LNCAP (cell line): ENCODE results near the gene HDHD3.

ENCODE experiments used
- CTCF ChIP-seq: fragments of 450-650 bp; IDR thresholded peaks from 2 replicates; pipeline ENCODE4 v1.5.1; 2017; ENCODE audit warnings: mild to moderate bottlenecking

Gene HDHD3

DNA sequence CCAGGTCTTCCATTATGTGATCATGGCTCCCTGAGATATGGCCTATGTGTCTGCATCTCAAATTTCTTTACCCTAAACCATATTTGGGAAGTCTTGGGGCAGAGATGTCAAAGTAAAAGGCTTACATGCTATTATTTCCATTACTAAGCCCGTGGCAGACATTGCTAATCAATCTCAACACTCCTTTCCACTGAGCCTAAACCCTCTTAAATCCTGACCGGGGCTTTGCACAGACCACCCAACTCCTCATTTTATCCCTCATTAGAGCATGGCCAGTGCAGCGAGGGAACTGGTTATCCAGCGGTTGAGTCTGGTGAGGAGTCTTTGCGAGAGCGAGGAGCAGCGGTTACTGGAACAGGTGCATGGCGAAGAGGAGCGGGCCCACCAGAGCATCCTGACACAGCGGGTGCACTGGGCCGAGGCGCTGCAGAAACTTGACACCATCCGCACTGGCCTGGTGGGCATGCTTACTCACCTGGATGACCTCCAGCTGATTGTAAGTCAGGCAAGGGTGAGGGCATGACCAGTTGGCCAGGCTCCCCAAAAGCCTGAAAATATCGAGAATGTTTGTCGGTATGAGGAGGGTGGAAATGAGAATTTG, 16.4 kb downstream of the HDHD3 start:
- no peak for TF ChIP-seq CTCF

DNA sequence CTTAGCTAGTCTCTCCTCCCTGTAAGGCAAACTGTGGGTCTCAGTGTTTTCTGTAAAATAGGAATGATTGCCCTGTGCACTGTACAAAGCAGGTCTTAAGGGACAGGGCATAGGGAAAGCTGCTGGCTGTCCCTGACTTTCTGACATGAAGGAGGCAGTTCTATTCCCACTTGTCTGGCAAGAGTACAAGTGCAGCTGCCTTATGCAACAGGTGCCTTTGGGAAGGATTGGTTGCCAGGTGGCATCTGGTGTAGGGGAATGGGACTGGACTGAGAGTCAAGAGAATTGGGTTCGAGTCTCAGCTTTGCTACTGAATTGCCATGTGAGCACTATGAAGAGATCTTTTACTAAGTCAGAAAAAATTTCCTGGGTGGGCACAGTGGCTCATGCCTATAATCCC, 17.4 kb downstream of the HDHD3 start:
- no peak for TF ChIP-seq CTCF

DNA sequence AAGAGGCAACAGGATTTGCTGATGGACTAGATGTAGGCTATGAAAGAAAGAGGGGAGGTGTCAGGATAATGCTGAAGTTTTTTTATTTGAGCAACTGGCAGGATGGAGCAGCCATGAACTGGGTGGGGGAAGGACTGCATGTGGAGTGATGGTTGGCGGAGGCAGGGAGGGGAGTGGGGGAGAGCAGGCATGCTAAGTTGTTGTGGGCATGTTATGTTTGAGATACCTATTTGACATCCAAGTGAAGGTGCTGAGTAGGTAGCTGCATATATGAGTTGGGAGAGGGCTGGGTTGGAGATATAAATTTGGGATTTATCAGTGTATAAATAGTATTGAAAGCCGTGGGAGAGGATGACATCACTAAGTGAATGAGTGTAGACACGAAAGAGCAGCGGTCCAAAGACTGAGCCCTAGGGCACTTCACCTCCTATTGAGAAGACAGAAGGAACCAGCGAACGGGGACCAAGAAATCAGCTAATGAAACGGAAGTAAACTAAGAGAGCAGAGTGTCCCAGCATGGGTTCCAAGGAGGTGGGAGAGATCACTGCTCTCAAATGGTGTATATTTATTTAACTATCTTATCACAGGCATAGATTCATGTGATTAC, 20.0 kb downstream of the HDHD3 start:
- TF ChIP-seq CTCF = no peak

DNA sequence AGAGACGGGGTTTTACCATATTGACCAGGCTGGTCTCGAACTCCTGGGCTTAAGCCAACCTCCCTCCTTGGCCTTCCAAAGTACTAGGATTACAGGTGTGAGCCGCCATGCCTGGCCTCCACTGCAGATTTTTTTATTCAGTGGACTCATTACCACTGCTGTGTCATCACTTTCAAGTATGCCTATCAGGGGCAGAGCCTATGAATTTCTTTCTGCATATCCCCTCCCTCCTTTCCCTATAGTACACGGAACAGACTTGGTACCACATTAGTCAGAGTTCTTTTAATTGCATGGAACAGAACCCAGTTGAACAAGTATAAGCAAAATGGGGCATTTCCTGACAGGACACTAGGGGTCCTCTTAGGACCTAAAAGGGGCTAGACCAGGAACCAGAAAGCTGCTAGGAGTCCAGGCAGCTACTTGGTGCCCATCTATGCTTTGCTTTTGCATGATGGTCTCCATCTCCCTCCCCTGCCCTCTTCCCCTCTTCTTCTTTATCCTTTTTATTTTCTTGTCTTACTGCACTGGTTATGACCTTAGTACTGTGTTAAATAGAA, 21.7 kb downstream of the HDHD3 start:
- no peak for TF ChIP-seq CTCF

DNA sequence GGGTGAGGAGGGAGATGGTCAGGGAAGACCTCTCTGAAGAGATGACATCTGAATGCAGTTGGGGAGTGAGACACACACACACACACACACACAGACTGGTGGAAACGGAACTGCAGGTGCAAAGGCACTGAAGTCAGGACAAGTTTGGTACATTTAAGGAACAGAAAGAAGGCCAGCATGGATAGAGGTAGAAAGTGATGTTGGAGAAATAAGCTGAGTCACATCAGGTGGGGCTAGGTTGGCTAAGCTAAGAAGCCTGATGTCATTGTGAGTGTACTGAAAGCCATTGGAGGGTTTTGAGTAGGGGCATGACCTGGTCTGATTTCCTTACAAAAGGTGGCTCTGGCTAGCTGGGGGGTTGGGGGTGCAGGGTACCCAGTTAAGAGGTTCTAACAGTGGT, 24.4 kb downstream of the HDHD3 start:
- TF ChIP-seq CTCF = no peak

DNA sequence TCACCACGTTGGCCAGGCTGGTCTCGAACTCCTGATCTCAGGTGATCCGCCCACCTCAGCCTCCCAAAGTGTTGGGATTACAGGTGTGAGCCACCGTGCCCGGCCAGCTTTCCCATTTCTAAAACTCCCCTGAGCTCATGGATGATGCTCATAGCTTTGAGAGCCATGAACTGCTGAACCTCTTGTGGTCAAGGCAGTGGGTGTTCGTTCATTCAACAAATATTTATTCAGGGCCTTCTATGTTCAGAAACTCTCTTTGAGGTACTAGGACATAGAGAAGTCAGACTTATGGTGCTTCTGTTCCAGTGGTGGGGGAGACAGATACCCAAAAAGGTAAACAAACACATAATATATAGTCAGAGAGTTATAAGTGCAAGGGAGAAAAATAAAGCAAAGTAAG, 24.8 kb downstream of the HDHD3 start:
- no peak for TF ChIP-seq CTCF

DNA sequence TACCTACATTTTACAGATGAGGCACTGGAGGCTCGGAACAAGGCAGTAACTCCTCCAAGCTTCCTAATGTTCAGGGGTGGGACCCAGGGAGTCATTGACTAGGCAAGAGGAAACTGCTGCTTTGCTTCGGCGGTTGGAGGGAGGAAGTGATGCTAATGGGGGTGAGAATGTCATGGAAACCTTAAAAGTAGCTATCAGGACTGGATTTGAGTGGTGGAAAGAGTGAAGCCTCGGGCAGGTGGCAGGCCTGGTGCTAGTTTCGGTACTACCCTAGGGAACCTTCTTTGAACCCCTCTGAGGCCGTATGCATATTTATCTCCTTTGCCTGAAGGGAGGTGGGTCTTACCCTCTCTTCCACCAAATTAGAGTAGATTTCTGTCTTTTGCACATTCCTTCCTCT, 25.8 kb downstream of the HDHD3 start:
- TF ChIP-seq CTCF = no peak
